HG02852 (cell line): ENCODE measurements around the gene MRPS6.

Experiments used
- ATAC-seq: cut with Tn5 transposase; IDR thresholded peaks from one replicate; pipeline ENCODE4 v1.9.1; 2021; ENCODE audit warnings: mild to moderate bottlenecking, moderate library complexity; ENCODE audit not compliant: unreplicated experiment

MRPS6 gene

GRCh38 chr21:34094949-34095348 is 21.6 kb downstream of the MRPS6 start:
- ATAC-seq, result no peak

GRCh38 chr21:34097442-34097841 is 24.1 kb downstream of the MRPS6 start:
- ATAC-seq, result no peak

DNA sequence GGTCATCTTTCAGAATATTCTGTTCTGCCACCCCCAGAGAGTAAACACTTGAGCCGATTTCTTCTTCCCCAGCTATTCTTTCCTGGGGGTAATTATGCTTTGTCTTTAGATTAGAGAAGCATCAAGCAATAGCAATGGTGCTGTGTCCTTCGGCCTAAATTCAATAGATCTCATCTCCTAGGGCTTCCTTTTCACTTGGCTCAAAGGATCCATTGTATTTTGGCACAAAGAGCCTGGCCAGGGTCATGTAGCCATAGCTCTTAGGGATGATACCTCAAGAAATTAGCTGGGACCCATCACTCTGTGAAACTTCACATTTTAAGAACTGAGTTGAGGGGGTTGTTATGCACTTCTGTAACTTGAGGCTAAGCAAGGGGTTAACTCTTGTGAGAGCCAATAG is 27.0 kb downstream of the MRPS6 start:
- ATAC-seq, result no peak

DNA sequence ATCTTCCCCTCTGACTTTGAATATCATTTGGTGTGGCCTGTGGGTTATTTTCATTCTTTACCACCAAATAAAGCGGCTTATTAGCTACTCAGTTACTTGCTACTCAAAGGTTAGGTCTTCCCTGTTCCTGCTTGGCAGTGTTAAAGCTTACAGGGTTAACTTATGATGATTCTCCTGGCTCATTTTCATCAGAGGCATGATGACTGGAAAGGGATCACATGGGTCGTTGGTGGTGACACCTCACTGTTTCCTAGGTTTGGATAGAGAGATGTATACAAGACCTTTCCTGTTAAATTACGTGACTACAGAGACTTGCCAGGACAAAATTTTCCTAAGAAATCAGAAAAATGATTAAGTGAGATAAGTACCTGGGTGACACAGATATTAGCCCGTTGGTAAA is 27.4 kb downstream of the MRPS6 start:
- ATAC-seq, result no peak

- ATAC-seq, result no peak
Observed at GRCh38 chr21:34105947-34106541, 32.7 kb downstream of the MRPS6 start.

GRCh38 chr21:34107606-34108005 is 34.2 kb downstream of the MRPS6 start:
- no peak for ATAC-seq

GRCh38 chr21:34109075-34109474 is 35.7 kb downstream of the MRPS6 start:
- no peak for ATAC-seq

DNA sequence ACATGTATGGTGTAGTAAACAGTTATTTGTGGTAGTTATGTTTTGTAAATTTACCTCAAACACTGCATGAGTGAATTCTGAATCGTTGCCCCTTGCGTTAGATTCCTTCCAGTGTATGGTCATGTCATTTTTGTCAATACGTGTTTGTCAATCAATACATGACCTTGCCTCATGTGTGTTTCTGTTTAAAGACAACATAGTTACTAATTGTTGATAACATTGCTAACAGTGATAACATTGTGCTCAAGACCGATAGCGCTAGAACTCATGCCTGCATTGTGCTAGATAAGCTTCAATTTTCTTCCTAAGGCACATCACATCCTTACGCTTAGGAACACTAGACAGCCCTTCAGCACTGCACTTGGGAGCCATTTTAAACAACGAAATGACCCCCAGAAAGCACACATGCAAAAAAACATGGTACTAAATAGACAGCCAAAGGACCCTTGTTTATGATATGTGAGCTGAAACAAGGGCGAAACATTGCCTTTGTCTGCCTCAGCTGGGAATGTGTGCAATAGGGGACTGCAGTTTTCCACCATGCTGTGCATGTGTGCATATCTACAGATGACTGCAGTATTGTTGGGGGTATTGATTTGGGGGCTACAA is 37.3 kb downstream of the MRPS6 start:
- no peak for ATAC-seq

GRCh38 chr21:34112316-34113033 is 39.1 kb downstream of the MRPS6 start:
- ATAC-seq, result no peak

DNA sequence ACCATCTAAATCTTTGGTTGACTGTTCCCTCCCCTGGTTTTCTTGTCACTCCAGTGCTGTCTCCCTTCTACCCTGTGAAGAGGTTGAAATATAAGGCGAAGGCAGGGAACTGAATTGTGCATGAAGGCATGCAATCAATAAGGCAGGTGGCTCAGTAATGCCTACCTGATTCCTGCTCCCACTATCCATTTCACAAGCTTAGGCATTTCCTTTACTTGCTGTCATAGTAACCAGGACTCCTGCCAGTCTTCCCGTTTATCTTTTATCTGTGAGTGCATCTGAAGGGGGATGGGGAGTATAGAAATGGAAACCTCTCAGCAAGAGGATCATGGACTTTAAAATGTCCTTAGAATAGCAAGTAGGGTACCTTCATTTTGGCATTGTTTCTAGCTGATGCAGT is 40.5 kb downstream of the MRPS6 start:
- no peak for ATAC-seq

- no peak for ATAC-seq
Observed at GRCh38 chr21:34115160-34115559, 41.8 kb downstream of the MRPS6 start.

DNA sequence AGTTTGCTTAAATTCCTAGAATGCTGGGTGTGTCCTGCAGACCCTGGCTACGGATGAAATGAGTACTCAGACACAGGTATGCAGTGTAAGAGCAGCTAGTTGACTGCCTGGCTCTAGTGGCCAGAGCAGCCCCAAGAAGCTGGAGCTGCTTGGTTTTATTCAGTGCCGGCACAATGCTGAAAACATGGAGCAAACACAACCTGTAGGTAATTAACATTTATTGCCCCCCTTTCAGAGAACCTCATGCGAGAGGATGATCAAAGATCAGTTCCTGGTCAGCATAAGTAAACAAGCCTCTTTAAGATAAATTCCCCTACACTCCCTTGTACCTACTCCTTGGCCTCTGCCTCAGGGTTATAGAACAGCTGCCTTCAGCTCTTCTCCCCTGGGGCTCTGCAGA is 43.2 kb downstream of the MRPS6 start:
- no peak for ATAC-seq

DNA sequence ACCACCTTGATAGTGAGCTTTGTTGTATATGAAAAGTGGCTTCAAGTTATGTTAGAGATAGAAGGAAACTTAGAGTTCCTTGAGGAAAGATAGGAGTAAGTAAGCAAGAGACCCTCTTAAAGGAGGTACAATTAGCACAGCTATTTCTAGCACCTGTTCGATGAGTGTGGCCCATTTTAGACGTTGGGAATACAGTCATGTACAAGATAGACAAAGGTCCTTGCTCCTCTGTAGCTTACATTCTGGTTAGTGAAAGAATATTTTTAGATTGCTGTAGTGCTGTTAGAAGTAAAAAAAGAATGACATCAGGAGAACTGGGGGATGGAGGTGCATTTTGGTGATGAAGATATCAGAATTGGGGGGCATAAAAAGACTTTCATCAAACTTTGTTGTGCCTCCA is 47.5 kb downstream of the MRPS6 start:
- ATAC-seq, result no peak

DNA sequence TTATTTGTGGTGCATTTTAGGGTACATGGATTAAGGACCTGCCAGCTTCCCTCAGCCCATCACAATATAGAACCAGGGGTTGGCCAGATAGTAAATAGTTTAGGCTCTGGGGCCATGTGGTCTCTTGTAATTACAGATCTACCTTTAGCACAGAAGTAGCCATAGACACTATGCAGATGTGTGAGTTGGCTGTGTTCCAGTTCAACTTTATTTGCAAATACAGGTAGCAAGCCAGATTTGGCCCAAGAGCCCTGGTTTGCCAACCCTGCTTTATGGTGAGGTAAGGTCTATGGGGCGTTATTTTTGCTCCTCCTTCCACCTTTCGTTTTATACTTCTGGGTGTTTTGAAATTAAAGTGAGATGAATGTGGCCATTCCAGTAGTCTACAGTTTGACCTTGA is 48.7 kb downstream of the MRPS6 start:
- no peak for ATAC-seq

- ATAC-seq, result no peak
Observed at GRCh38 chr21:34123609-34124008, 50.2 kb downstream of the MRPS6 start.

DNA sequence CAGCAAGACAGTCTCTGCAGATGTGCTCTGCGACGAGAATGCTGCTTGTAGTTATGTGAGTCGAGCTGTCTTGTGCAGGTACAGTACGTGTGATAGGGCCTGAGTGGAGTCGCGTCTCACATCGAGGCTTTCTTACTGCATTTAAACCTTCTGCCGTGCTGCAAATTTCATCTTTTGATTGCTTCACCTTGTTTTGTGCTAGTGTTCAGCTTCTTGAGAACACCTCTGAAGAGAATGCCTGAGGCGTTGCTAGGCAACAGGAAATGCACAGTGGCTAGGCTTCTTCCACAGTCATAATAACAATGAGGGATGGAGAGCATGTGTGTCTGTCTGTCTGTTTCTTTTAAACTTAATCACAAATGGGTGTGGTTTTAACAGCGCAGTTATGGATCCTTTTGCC is 52.9 kb downstream of the MRPS6 start:
- no peak for ATAC-seq

GRCh38 chr21:34126691-34127090 is 53.3 kb downstream of the MRPS6 start:
- ATAC-seq, result no peak

DNA sequence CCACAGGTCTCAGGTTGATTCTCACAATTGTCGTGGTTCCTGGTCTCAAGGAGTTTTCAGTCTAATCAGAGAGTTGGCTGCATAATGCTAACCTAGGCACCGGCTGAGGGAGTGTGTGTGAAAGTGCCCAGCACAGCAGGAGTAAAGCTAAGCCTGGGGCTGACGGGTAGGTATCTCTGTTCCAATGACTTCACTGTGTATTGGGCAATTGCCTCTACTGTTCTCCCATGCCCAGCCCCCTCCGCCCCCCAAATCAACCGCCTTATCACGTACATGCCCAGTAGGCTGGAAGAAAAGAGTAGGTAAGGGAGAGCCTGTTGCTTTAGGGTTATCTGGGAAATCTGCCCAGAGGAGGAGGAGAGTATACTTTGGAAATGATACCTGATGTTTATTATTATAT is 54.7 kb downstream of the MRPS6 start:
- no peak for ATAC-seq

- no peak for ATAC-seq
Observed at GRCh38 chr21:34128674-34129038, 55.3 kb downstream of the MRPS6 start.

- ATAC-seq, result no peak
Observed at GRCh38 chr21:34129039-34129891, 55.9 kb downstream of the MRPS6 start.

- ATAC-seq, result no peak
Observed at GRCh38 chr21:34129901-34130715, 56.7 kb downstream of the MRPS6 start.
